ENCODE data around the gene APOC3.

- no peak for TF ChIP-seq CTCF (conservative IDR thresholded peaks at IDR 0.05)
- no peak for TF ChIP-seq ZFX (IDR thresholded peaks at IDR 0.05)
These were observed 42.3 kb upstream of the APOC3 start for GRCh38 chr11:116787436-116787785.

Data from C4-2B (cell line).